Transverse colon (tissue), 4 donors: ENCODE data around the gene BLM. TPM values are rescaled to one million over a fixed set of nuclear protein-coding genes. Genes with fewer than 3 reads are reported as not detected.

Source experiments
- DNase-seq: peaks from one replicate; pipeline ENCODE4 v3.0.0-alpha.2; 2019
- H3K27ac ChIP-seq, 4 donors: fragments of 200-600 bp; sonication (generic); 2 replicates each; pipeline ENCODE4 v1.5.1; 2016 to 2018; ENCODE audit warnings: inconsistent platforms in 4 of 4
- H3K27me3 ChIP-seq: fragments of 200-600 bp; sonication (generic); 2 replicates; pipeline ENCODE4 v1.5.1; 2017; ENCODE audit warnings: inconsistent platforms
- H3K36me3 ChIP-seq, 4 donors: fragments of 200-600 bp; sonication (generic); 2 replicates each; pipeline ENCODE4 v1.5.1; 2017 to 2019; ENCODE audit warnings: inconsistent platforms in 4 of 4
- H3K4me1 ChIP-seq, 4 donors: fragments of 200-600 bp; sonication (generic); 2 replicates each; pipeline ENCODE4 v1.5.1; 2017 to 2020; ENCODE audit warnings: inconsistent platforms in 4 of 4
- H3K4me3 ChIP-seq, 4 donors: fragments of 200-600 bp; sonication (generic); 1 replicate in 1 of 4; 2 replicates in 3 of 4; pipeline versions ENCODE4 v1.5.1 to v1.6.1; 2017 to 2019; ENCODE audit warnings: inconsistent platforms in 4 of 4
- H3K9me3 ChIP-seq, 2 donors: fragments of 200-600 bp; sonication (generic); 2 replicates each; pipeline ENCODE4 v1.5.1; 2017 to 2019; ENCODE audit warnings: inconsistent platforms in 2 of 2
- EP300 ChIP-seq: sonication (generic); formaldehyde crosslinking; IDR thresholded peaks from one replicate; pipeline ENCODE4 v1.6.1; 2017; ENCODE audit warnings: antibody characterized with exemption, low read depth
- POLR2A ChIP-seq: fragments of 450-650 bp; IDR thresholded peaks from one replicate; pipeline ENCODE4 v1.6.1; 2016; ENCODE audit warnings: antibody characterized with exemption, mild to moderate bottlenecking, moderate library complexity
- POLR2AphosphoS5 ChIP-seq, 3 donors: sonication (generic); formaldehyde crosslinking; IDR thresholded peaks; one replicate each; pipeline ENCODE4 v1.6.1; 2016; ENCODE audit warnings: antibody characterized with exemption in 3 of 3
- WGBS, 2 donors: methylation state at CpG; one replicate each; pipeline ENCODE4 v1.1.5; 2018; ENCODE audit warnings: low coverage in 1 of 2; 5-methylcytosine and 5-hydroxymethylcytosine counted together
- in situ Hi-C, 4 donors: fragments of 200-750 bp; cut with MboI; loops; one replicate each; pipeline versions ENCODE4 v1.15.0 to v1.15.1; 2017; ENCODE audit warnings: low sequenced_read_pairs in 3 of 4, low pct_ligation_motif_present in 1 of 4, low pct_unique_long_range_greater_than_20kb in 1 of 4
- intact Hi-C: fragments of 100-400 bp; cut with DNase I; formaldehyde crosslinking; loops from one replicate; pipeline ENCODE4 v1.15.1; 2023; ENCODE audit warnings: low total_unique reads
- total RNA-seq, 4 donors: library from RNA; depleted of rRNA; stranded (reverse); fragments of >200 nt; gene quantifications; one replicate each; pipeline ENCODE4 v1.1.0, GENCODE V29; 2016
- TF ChIP-seq, protein P1 (sequence below), 5 experiments: fragments of 200-600 bp in 3 of 5; fragments of 450-650 bp in 2 of 5; sonication (generic) in 3 of 5; IDR thresholded peaks; 1 replicate in 2 of 5; 2 replicates in 3 of 5; pipeline ENCODE4 v1.5.1; 2016 to 2017; ENCODE audit warnings: antibody characterized with exemption in 5 of 5, inconsistent platforms in 3 of 5, mild to moderate bottlenecking in 2 of 5, moderate library complexity in 1 of 5

BLM gene
- total RNA-seq, 4 donors from 2014 or later = 1.5 to 6.4 (median 2.0) TPM

GRCh38 chr15:90780916-90781315 is 63.8 kb downstream of the BLM start:
- no peaks in the 10 kb centered on the region for H3K36me3 ChIP-seq
- DNase-seq = no peak
- H3K27ac ChIP-seq = no peak overlapping the region
- no peak overlapping the region for H3K4me3 ChIP-seq
- H3K27me3 ChIP-seq = no peaks in the 10 kb centered on the region
- intact Hi-C loops (loop anchor here (5.0 kb wide), 1 partner anchor 704 kb away; no protein-coding TSS in a partner anchor), in situ Hi-C loops (no loop called here)
- no peaks in the 10 kb centered on the region for H3K9me3 ChIP-seq
- no peaks in the 10 kb centered on the region for H3K4me1 ChIP-seq
- WGBS, 2 donors = 79 to 84% methylated on average over 2 to 3 of the region's 3 CpGs
- TF ChIP-seq POLR2A = no peak
- TF ChIP-seq, protein P1, sequence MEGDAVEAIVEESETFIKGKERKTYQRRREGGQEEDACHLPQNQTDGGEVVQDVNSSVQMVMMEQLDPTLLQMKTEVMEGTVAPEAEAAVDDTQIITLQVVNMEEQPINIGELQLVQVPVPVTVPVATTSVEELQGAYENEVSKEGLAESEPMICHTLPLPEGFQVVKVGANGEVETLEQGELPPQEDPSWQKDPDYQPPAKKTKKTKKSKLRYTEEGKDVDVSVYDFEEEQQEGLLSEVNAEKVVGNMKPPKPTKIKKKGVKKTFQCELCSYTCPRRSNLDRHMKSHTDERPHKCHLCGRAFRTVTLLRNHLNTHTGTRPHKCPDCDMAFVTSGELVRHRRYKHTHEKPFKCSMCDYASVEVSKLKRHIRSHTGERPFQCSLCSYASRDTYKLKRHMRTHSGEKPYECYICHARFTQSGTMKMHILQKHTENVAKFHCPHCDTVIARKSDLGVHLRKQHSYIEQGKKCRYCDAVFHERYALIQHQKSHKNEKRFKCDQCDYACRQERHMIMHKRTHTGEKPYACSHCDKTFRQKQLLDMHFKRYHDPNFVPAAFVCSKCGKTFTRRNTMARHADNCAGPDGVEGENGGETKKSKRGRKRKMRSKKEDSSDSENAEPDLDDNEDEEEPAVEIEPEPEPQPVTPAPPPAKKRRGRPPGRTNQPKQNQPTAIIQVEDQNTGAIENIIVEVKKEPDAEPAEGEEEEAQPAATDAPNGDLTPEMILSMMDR (IDR thresholded peaks at IDR 0.05) = no peak
- no peak for TF ChIP-seq EP300
- no peak for TF ChIP-seq POLR2AphosphoS5 (IDR thresholded peaks at IDR 0.05)

DNA sequence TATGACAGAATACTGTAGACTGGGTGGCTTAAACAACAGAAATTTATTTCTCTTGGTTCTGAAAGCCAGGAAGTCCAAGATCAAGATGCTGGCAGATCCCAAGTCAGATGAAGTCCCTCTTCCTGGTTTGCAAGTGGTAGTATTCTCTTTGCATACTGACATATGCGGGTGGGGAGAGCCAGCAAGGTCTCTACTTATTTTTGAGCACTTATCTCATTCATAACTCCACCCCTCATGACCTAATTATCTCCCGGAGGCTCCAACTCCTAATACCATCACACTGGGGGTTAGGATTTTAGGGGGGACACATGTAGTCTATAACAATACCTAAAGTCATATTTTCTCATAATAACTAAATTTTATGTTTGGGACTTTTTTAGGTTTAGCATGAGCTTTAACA is 65.3 kb downstream of the BLM start:
- in situ Hi-C loops = no loop called here
- no peaks in the 10 kb centered on the region for H3K27me3 ChIP-seq
- H3K27ac ChIP-seq = no peak overlapping the region
- 69 to 80% methylated on average over 2 of the region's 2 CpGs for WGBS, 2 donors
- no peaks in the 10 kb centered on the region for H3K9me3 ChIP-seq
- no peaks in the 10 kb centered on the region for H3K4me1 ChIP-seq
- no peak overlapping the region for H3K4me3 ChIP-seq
- intact Hi-C loops = loop anchor here (5.0 kb wide), 1 partner anchor 705 kb away; no protein-coding TSS in a partner anchor
- H3K36me3 ChIP-seq = no peaks in the 10 kb centered on the region
- TF ChIP-seq, protein P1 (IDR thresholded peaks at IDR 0.05) = no peak
- no peak for TF ChIP-seq EP300
- TF ChIP-seq POLR2AphosphoS5 (IDR thresholded peaks at IDR 0.05) = no peak
- no peak for TF ChIP-seq POLR2A
- DNase-seq = no peak

DNA sequence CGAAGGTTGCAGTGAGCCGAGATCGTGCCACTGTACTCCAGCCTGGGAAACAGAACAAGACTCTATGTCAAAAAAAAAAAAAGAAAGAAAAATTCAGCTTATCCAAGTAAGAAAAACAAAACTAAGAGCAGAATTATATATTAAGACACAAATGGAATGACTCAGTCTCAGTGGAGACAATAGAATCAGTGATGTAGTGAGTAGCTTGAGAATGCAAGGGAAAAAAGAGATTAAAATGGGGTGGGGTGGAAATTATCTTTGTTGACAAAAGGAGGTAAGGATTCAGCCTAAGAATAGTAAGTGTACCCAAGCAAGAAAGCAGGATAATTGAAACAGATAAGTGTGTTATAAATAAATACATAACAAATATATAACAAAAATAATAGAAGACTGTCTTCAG is 70.7 kb downstream of the BLM start:
- H3K4me1 ChIP-seq = no peaks in the 10 kb centered on the region
- no peak for DNase-seq
- intact Hi-C loops = no loop called here
- in situ Hi-C loops = no loop called here
- H3K36me3 ChIP-seq = no peaks in the 10 kb centered on the region
- WGBS, 2 donors = 98 to 100% methylated on average over 3 of the region's 3 CpGs
- H3K4me3 ChIP-seq = no peak overlapping the region
- no peaks in the 10 kb centered on the region for H3K9me3 ChIP-seq
- TF ChIP-seq POLR2AphosphoS5 (IDR thresholded peaks at IDR 0.05) (no peak), POLR2A (no peak), EP300 (no peak)
- TF ChIP-seq, protein P1 (IDR thresholded peaks at IDR 0.05) = no peak
- no peak overlapping the region for H3K27ac ChIP-seq
- no peaks in the 10 kb centered on the region for H3K27me3 ChIP-seq

DNA sequence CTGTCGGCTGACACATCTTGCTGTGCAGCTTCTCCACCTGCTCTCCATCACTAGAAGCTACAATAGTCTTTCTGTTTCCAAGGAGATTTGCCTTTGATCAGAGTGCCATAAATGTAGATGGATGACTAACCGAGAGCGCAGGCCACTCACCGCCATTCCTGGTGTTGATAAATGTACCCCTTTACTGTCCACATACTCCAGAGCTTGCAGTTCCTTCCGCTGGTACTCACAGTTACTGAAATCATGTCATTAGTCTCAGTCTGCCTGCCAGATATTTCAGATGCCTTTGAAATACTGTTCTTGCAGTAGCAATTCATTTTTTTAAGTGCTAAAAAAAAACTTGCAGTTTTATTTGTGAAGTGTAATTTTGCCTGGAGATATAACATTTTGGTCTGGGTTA is 72.3 kb downstream of the BLM start:
- Histone ChIP-seq H3K27ac (no peak overlapping the region), H3K27me3 (no peaks in the 10 kb centered on the region), H3K4me1 (no peaks in the 10 kb centered on the region), H3K9me3 (no peaks in the 10 kb centered on the region), H3K36me3 (no peaks in the 10 kb centered on the region), H3K4me3 (no peak overlapping the region)
- DNase-seq = no peak
- intact Hi-C loops (no loop called here), in situ Hi-C loops (no loop called here)
- WGBS, 2 donors = 86 to 100% methylated on average over 2 to 5 of the region's 5 CpGs
- TF ChIP-seq, protein P1 (IDR thresholded peaks at IDR 0.05) = no peak
- TF ChIP-seq POLR2A = no peak
- TF ChIP-seq POLR2AphosphoS5 (IDR thresholded peaks at IDR 0.05) = no peak
- TF ChIP-seq EP300 = no peak
